ENCODE measurements around the gene SORBS1. TPM values are rescaled to one million over a fixed set of nuclear protein-coding genes. Genes with fewer than 3 reads are reported as not detected.

Gene SORBS1
- 3.5 TPM for total RNA-seq

DNA sequence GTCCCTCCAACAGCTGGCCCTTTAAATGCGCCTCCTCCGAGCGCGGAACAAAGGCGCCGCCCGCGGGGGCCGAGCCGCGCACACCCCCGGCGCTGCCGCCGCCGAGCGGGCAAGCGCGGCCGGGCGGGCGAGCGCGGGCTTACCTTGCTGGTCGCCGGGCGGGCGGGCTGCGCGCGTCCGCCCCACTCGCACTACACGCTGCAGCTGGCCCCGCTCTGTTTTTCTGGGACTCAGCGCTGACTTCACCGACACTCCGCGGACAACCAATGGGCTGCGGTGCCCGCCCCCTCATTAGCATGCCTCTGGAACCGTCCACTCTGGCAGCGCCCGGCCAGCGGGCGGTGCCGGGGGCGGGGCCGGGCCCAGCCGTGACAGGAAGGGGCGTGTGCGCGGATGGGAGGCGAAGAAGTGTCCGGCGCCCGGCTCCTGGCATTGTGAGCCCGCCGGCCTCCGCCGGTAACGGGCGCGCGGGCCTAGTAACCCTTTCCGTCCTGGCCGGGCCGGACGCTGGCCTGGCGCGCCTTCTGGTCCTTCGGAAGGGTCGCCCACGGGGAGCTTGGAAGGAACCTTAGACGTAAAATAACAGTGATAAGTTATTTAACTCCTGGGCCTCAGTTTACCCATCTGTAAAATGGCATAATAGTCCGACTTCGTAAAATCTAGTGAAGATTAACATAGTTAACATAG lies at the start of gene SORBS1:
Gene SORBS1, minus strand, starts transcription at position 195 of the 687 bp plus-strand sequence. CDS start 120,236 bp downstream, outside the sequence.
- DNase-seq (ENCODE audit: low read depth in 2 of 3, low spot score in 2 of 3): peak; percentile 69 to 95 (median 93)

- no peak for DNase-seq (ENCODE audit: low read depth in 2 of 3, low spot score in 2 of 3)
Measured at GRCh38 chr10:95610727-95611126, 49.6 kb upstream of the SORBS1 start.

- no peak for DNase-seq (ENCODE audit: low read depth in 2 of 3, low spot score in 2 of 3)
Measured at GRCh38 chr10:95606922-95607321, 45.8 kb upstream of the SORBS1 start.

- DNase-seq (ENCODE audit: low read depth in 2 of 3, low spot score in 2 of 3): no peak
Measured at GRCh38 chr10:95605163-95605562, 44.0 kb upstream of the SORBS1 start.

GRCh38 chr10:95604630-95605029 lies 43.5 kb upstream of the SORBS1 start:
- no peak for DNase-seq (ENCODE audit: low read depth in 2 of 3, low spot score in 2 of 3)

DNA sequence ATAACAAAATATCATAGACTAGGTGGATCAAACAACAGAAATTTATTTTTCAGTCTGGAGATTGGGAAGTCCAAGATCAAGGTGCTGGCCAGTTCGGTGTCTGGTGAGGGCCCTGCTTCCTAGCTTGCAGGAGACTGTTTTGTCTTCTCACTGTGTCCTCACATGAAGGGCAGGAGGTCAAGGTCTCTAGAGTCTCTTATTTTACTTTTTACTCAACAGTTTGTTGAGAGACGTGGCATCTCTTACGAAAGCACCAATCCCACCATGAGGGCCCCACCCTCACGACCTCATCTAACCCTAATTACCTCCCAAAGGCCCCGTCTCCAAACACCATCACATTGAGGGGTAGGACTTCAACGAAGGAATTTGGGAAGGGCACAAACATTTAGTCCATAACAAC lies 41.2 kb upstream of the SORBS1 start:
- no peak for DNase-seq (ENCODE audit: low read depth in 2 of 3, low spot score in 2 of 3)

GRCh38 chr10:95601116-95601719 lies 40.0 kb upstream of the SORBS1 start:
- DNase-seq (ENCODE audit: low read depth in 2 of 3, low spot score in 2 of 3): peak; percentile 7 to 85 (median 74)

GRCh38 chr10:95600158-95600557 lies 39.0 kb upstream of the SORBS1 start:
- DNase-seq (ENCODE audit: low read depth in 2 of 3, low spot score in 2 of 3): no peak

DNA sequence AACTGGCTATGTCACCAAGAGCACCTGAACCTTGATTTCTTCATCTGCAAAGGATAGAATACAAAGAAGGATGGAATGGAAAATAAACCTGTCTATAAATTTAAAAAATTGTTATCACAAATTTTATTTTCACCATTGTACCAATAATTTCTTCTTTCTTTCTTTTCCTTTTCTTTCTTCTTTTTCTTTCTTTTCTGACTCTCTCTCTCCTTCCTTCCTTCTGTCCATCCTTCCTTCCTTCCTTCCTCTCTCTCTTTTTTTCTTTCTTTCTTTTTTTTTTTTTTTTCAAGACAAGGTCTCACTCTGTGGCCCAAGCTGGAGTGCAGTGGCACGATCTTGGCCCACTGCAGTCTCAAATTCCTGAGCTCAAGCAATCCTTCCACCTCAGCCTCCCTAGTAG lies 36.6 kb upstream of the SORBS1 start:
- DNase-seq (ENCODE audit: low read depth in 2 of 3, low spot score in 2 of 3): no peak

- DNase-seq (ENCODE audit: low read depth in 2 of 3, low spot score in 2 of 3): no peak
Measured at GRCh38 chr10:95588025-95588424, 26.9 kb upstream of the SORBS1 start.

DNA sequence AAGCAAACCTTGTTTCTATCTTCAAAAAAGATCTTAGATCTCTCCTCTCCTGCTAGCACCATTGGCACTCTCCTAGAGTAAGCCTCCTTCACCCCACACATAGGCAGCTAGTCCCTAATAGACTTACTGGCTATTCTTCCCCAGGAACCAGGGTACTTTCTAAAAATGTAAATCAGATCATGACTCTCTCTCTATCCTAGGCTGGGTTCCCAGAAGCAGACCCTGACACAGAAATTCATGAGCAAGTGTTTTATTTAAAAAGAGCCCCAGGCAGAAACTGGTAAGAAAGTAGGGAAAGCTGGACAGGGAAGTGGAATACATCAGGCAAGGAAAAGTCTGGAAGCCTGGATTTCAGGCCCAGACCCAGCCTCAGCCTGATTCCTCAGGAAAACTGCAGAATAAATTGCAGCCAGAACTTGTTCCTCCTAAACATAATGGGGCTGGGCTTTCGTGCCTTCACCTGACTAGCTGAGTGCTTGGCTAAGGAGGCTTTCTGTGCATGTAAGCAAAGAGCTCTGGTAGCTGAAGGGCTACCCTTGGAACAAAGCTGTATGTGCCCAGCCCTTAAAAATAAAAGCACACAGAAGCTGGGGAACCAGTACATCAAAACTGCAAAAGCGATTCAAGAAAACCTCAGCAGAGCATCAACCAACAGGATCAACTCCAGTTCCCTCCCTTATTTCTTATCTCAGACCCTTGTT lies 18.8 kb upstream of the SORBS1 start:
- no peak for DNase-seq (ENCODE audit: low read depth in 2 of 3, low spot score in 2 of 3)

DNA sequence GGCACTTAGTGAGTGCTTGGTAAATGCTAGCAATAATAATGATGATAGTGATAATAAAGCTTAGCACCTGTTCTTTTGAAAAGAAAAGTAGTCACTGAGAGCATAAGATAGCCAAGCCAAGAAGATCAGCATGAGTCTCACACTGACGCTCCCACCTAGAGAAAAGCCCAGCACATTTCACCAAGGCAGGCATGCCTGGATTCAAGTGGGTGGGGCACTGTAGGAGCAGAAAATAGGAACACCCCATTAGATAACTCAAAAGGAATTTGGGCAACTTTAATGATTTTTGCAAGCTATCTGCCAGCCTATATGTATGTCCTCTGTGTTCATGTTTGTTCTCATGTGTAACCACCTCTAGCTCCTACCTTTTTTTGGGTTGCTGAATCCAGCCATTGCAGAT lies 18.1 kb upstream of the SORBS1 start:
- no peak for DNase-seq (ENCODE audit: low read depth in 2 of 3, low spot score in 2 of 3)

DNA sequence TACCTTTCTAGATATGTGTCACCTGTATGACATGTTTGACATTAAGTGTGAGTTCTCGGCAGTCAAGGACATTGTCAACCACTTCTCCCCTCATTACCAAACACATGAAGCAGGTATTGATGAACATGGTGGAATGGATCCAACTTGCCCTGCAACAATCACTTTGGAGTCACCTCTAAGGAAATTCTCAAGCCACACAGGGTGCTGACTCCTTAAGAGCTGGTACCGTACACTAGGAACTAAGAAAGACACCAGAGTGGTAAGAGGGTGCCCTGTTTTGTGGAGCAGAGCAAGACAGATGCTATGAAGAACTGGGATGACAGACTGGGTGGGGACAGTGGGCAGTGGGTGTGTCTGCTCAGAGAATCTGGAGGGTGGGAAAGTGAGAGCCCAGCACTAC lies 17.4 kb upstream of the SORBS1 start:
- no peak for DNase-seq (ENCODE audit: low read depth in 2 of 3, low spot score in 2 of 3)

GRCh38 chr10:95574649-95575365 lies 13.6 kb upstream of the SORBS1 start:
- DNase-seq (ENCODE audit: low read depth in 2 of 3, low spot score in 2 of 3): no peak

- no peak for DNase-seq (ENCODE audit: low read depth in 2 of 3, low spot score in 2 of 3)
Measured at GRCh38 chr10:95573964-95574604, 12.9 kb upstream of the SORBS1 start.

DNA sequence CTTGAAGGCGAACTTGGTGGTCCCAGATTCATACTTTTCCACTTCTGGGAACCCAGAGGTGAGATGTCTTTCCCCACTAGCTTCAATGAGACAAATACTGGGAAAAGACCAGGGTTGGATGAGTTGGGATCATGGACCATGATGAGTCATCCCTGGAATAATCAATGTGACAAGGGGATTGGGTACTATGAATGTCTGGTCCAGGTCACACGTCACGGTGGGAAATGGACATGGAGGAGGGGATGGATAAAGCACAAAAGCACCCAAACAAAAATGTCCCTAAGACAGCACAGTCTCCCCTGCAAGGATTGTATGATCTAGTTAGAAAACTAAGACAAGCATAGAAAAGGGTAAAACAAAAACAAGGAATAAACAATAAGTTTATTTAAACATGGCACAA lies 12.4 kb upstream of the SORBS1 start:
- DNase-seq (ENCODE audit: low read depth in 2 of 3, low spot score in 2 of 3): no peak

GRCh38 chr10:95572131-95572820 lies 11.1 kb upstream of the SORBS1 start:
- no peak for DNase-seq (ENCODE audit: low read depth in 2 of 3, low spot score in 2 of 3)

DNA sequence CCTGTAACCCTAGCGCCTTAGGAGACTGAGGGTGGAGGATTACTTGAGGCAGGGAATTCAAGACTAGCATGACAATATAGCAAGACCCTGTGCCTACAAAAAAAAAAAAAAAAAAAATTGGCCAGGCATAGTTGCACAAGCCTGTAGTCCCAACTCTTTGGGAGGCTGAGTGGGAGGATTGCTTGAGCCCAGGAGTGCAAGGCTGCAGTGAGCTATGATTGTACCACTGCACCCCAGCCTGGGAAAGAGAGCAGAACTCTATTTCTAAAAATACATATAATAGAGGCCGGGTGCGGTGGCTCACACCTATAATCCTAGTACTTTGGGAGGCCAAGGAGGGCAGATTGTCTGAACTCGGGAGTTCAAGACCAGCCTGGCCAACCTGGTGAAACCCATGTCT lies 10.2 kb upstream of the SORBS1 start:
- DNase-seq (ENCODE audit: low read depth in 2 of 3, low spot score in 2 of 3): no peak

GRCh38 chr10:95569368-95569767 lies 8.2 kb upstream of the SORBS1 start:
- DNase-seq (ENCODE audit: low read depth in 2 of 3, low spot score in 2 of 3): no peak

DNA sequence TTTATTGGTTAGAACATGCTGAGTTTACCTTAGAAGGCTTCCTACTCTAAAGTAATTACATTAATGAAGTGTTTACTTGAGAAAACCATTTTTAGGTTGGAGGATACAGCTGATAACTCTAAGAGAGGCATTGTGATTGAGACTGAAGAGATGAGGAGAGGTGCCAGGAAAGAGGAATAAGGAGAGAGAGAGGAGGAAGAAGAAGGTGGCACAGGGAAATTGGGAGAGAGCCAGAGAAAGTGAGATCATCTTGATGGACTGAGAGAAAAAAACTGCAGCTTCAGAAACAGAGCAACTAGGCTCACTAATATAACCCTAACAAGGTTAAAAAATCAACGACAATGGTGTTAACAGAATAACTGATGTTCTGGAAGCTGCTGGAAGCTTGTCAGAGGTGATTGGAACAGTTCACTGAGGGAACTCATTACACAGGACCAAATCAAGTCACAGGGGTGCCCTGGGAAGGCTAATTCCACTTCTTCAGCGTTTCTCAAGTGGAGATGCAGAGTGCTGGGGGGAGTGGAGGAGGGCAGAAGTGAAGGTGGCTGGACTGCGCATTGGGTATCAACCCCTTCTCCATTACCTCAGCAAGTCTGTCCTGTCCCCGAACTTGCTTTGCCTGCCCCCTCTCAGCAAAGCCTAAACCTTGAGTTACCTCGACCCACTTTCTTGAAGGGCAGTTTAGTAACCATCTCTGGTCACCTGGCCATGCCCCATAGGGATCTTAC lies 6.9 kb upstream of the SORBS1 start:
- DNase-seq (ENCODE audit: low read depth in 2 of 3, low spot score in 2 of 3): no peak
